Peyer's patch (tissue), 4 donors: ENCODE data around the gene ILDR2. TPM values are rescaled to one million over a fixed set of nuclear protein-coding genes. Genes with fewer than 3 reads are reported as not detected.

Experiments
- DNase-seq, 3 donors: peaks; one replicate each; pipeline ENCODE4 v3.0.0-alpha.2; 2017 to 2019
- H3K27ac ChIP-seq, 4 donors: fragments of 200-600 bp; sonication (generic); one replicate each; pipeline ENCODE4 v1.5.1; 2016 to 2019
- H3K27me3 ChIP-seq, 2 donors: fragments of 200-600 bp; sonication (generic); one replicate each; pipeline ENCODE4 v1.5.1; 2019
- H3K36me3 ChIP-seq, 3 donors: fragments of 200-600 bp; sonication (generic); one replicate each; pipeline ENCODE4 v1.5.1; 2016 to 2019
- H3K4me1 ChIP-seq, 4 donors: fragments of 200-600 bp; sonication (generic); one replicate each; pipeline ENCODE4 v1.5.1; 2016 to 2019
- H3K4me3 ChIP-seq, 4 donors: fragments of 200-600 bp; sonication (generic); 1 replicate in 3 of 4; 2 replicates in 1 of 4; pipeline ENCODE4 v1.5.1; 2016 to 2019; ENCODE audit warnings: mild to moderate bottlenecking in 1 of 4
- H3K9me3 ChIP-seq, 4 donors: fragments of 200-600 bp; sonication (generic); one replicate each; pipeline ENCODE4 v1.5.1; 2016 to 2019; ENCODE audit warnings: mild to moderate bottlenecking in 1 of 4
- CTCF ChIP-seq, 6 experiments: fragments of 450-650 bp in 4 of 6; fragments of 200-600 bp in 2 of 6; sonication (generic) in 1 of 6; IDR thresholded peaks; one replicate each; pipeline ENCODE4 v1.5.1; 2017 to 2019; ENCODE audit warnings: antibody characterized with exemption in 6 of 6, mild to moderate bottlenecking in 3 of 6, moderate library complexity in 1 of 6
- POLR2A ChIP-seq, 2 donors: fragments of 450-650 bp; IDR thresholded peaks; one replicate each; pipeline ENCODE4 v1.5.1; 2017; ENCODE audit warnings: antibody characterized with exemption in 2 of 2, mild to moderate bottlenecking in 2 of 2, moderate library complexity in 2 of 2
- total RNA-seq, 4 donors: library from RNA; depleted of rRNA; stranded (reverse); fragments of >200 nt; gene quantifications; one replicate each; pipeline ENCODE4 v1.1.0, GENCODE V29; 2016

The ILDR2 gene
- total RNA-seq, 4 donors from 2014 or later: 0.67 to 2.1 (median 1.6) TPM

GRCh38 chr1:166918088-166918955 is 57.0 kb downstream of the ILDR2 start:
- Histone ChIP-seq H3K4me3 (no peak overlapping the region), H3K9me3 (no peaks in the 10 kb centered on the region), H3K36me3 (no peaks in the 10 kb centered on the region), H3K4me1 (peaks cover 0 to 10% (median 5%) of the 10 kb centered on the region in 4 donors), H3K27ac (no peak overlapping the region), H3K27me3 (peaks cover 0 to 10% of the 10 kb centered on the region in 2 donors)
- TF ChIP-seq CTCF (IDR thresholded peaks at IDR 0.05): no peak
- no peak for TF ChIP-seq POLR2A (IDR thresholded peaks at IDR 0.05)
- DNase-seq: no peak

- Histone ChIP-seq H3K27me3 (peaks cover 0 to 7% of the 10 kb centered on the region in 2 donors), H3K36me3 (no peaks in the 10 kb centered on the region), H3K9me3 (no peaks in the 10 kb centered on the region), H3K27ac (no peak overlapping the region), H3K4me1 (peaks cover 0 to 6% (median 2%) of the 10 kb centered on the region in 4 donors), H3K4me3 (no peak overlapping the region)
- TF ChIP-seq POLR2A (IDR thresholded peaks at IDR 0.05) (no peak), CTCF (IDR thresholded peaks at IDR 0.05) (no peak)
- DNase-seq: no peak
Measured at GRCh38 chr1:166915941-166916340, 59.4 kb downstream of the ILDR2 start.

GRCh38 chr1:166915042-166915441 is 60.3 kb downstream of the ILDR2 start:
- Histone ChIP-seq H3K27ac (no peak overlapping the region), H3K27me3 (no peaks in the 10 kb centered on the region), H3K9me3 (no peaks in the 10 kb centered on the region), H3K4me1 (no peaks in the 10 kb centered on the region), H3K4me3 (no peak overlapping the region), H3K36me3 (no peaks in the 10 kb centered on the region)
- no peak for DNase-seq
- TF ChIP-seq CTCF (IDR thresholded peaks at IDR 0.05) (no peak), POLR2A (IDR thresholded peaks at IDR 0.05) (no peak)

GRCh38 chr1:166914111-166914510 is 61.2 kb downstream of the ILDR2 start:
- no peak for TF ChIP-seq POLR2A (IDR thresholded peaks at IDR 0.05)
- TF ChIP-seq CTCF (IDR thresholded peaks at IDR 0.05): no peak
- Histone ChIP-seq H3K4me1 (no peaks in the 10 kb centered on the region), H3K4me3 (no peak overlapping the region), H3K9me3 (no peaks in the 10 kb centered on the region), H3K36me3 (no peaks in the 10 kb centered on the region), H3K27ac (no peak overlapping the region), H3K27me3 (no peaks in the 10 kb centered on the region)
- DNase-seq: no peak

GRCh38 chr1:166911624-166912023 is 63.7 kb downstream of the ILDR2 start:
- no peak for DNase-seq
- no peaks in the 10 kb centered on the region for H3K9me3 ChIP-seq
- H3K4me1 ChIP-seq: no peaks in the 10 kb centered on the region
- no peaks in the 10 kb centered on the region for H3K36me3 ChIP-seq
- TF ChIP-seq POLR2A (IDR thresholded peaks at IDR 0.05) (no peak), CTCF (IDR thresholded peaks at IDR 0.05) (no peak)
- no peak overlapping the region for H3K4me3 ChIP-seq
- no peaks in the 10 kb centered on the region for H3K27me3 ChIP-seq
- no peak overlapping the region for H3K27ac ChIP-seq
